Stimulated activated CD4-positive, alpha-beta T cell treated with anti-CD3 and anti-CD28 coated beads, Interleukin-1b, Interleukin-23, amount 100 ng/mL, for 24 hours (primary cell): ENCODE data around the gene HOXD13.

Experiments used
- DNase-seq, 4 experiments: peaks; one replicate each; pipeline ENCODE4 v3.0.0-alpha.2; 2020; ENCODE audit warnings: low read depth in 4 of 4, low spot score in 1 of 4

The HOXD13 gene

GRCh38 chr2:176105078-176105729, 12.7 kb downstream of the HOXD13 start:
- DNase-seq: no peak

GRCh38 chr2:176105730-176106580, 13.4 kb downstream of the HOXD13 start:
- DNase-seq: no peak

GRCh38 chr2:176106581-176107539, 14.3 kb downstream of the HOXD13 start, which contains the start of gene HOXD11:
TSS of gene HOXD11 (plus strand) at chr2:176107280. CDS start at chr2:176107356, 76 bp downstream.
- no peak for DNase-seq

GRCh38 chr2:176107731-176108181, 15.2 kb downstream of the HOXD13 start:
- DNase-seq: no peak

DNA sequence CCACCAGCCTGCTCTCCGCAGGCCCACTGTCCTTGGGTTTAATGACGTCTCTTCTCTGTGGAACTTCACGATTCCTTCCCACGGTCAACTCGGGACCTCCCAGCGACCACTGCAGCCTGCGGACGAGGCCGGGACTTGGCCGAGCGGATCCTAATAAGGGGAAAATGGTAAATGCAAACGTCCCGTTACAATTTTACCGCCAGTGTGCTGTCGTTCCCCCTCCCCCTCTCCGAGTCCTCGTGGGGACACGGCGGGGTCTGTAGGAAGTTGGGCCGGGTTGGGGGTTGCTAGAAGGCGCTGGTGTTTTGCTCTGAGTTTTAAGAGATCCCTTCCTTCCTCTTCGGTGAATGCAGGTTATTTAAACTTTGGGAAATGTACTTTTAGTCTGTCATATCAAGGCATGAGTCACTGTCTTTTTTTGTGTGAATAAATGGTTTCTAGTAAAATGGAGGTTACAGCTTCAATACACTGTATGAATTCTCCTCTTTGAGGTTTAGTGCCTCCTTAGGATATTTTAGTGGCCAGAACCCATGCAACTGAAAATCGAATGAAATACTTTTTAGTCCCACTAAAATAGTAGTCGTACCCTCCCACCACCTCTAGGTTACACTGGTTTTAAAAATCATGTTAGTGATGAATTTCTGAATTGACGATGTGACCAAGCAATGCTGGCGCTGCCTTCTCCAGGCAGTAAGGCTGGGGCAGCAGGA, 16.8 kb downstream of the HOXD13 start:
- DNase-seq: no peak

GRCh38 chr2:176109946-176110345, 17.4 kb downstream of the HOXD13 start:
- no peak for DNase-seq

DNA sequence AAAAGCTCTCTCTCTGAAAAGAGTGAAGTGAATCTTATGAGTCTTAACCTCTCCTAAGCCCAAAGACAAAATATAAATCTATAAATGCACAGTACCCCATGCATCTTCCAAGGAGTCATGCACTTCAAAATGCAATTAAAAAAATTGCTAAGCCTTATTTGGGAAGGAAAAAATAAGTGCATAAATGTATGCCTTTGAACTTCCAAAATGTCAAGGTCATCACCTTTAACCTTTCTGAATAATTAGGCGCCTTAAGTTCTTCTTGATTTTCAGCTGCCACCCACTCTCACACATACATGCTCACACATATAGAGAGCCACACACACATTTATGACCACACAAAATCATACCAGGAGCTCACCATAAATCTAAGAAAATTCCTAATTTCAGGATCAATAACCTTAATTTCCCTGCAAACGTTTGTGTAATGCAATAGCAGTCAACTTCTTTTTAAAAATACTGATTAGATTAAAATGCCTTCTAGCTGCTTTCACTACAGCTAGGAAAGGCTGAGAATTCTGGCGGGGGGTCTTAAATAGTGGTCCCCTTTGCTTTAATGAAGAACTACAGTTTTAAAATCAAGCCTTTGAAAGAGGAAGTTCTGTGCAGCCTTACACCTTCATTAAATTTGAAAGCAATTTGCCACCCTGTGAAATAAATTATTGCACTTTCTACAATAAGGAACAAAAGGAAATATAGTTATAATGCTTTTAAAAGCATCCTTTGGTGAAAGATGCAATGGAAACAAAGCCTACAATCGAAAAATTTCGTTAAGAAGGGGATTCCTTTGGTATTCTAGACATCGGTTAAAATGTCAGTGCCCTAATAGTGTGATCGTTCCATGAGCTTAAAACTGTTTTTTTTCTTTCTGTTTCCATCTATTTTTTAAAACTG, 18.1 kb downstream of the HOXD13 start:
- DNase-seq: no peak

GRCh38 chr2:176111309-176111663, 18.8 kb downstream of the HOXD13 start:
- no peak for DNase-seq

- DNase-seq: no peak
These were observed 19.4 kb downstream of the HOXD13 start for GRCh38 chr2:176111846-176112374.

- DNase-seq: no peak
These were observed 20.1 kb downstream of the HOXD13 start for GRCh38 chr2:176112375-176113302.

GRCh38 chr2:176114120-176114929, 21.8 kb downstream of the HOXD13 start:
- no peak for DNase-seq

GRCh38 chr2:176114930-176115625, 22.6 kb downstream of the HOXD13 start:
- DNase-seq: no peak

- DNase-seq: no peak
These were observed 23.6 kb downstream of the HOXD13 start, which contains the start of gene HOXD10 for GRCh38 chr2:176115883-176116813. TSS of gene HOXD10 (plus strand) at chr2:176116778. CDS start at chr2:176116834, 56 bp downstream.

- DNase-seq: no peak
These were observed 24.8 kb downstream of the HOXD13 start for GRCh38 chr2:176117162-176117822.

DNA sequence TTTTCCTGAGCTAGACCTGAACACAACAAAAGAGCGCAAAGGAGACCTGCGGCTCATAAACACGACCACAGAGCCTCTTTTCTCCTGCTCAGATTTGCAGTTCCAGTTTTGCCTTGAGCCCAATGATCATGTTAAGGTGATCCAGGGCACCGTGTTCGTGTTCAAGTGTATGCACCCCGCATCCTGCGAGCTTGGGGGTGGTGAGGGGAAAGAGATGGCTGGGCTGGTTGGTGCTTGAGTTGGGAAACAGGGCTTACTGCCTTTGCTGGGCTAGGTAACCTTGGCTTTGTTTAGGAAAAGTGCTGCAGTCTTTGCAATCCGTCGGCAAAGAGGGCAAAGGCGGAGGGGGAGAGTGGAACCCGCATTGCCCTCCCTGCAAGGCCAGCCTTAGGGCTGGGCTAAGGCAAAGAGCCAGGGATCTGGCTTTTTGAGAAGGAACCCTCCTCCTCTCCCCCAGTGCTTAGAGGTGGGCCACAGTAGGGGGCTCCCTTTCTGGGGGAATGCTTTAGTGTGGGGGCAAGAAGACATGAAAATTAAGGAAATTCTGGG, 25.4 kb downstream of the HOXD13 start:
- no peak for DNase-seq
